ENCODE measurements around the gene GATB. TPM values are rescaled to one million over a fixed set of nuclear protein-coding genes. Genes with fewer than 3 reads are reported as not detected.

GATB gene
- polyA plus RNA-seq, 3 donors: 5.5 to 12.2 (median 9.0) TPM

DNA sequence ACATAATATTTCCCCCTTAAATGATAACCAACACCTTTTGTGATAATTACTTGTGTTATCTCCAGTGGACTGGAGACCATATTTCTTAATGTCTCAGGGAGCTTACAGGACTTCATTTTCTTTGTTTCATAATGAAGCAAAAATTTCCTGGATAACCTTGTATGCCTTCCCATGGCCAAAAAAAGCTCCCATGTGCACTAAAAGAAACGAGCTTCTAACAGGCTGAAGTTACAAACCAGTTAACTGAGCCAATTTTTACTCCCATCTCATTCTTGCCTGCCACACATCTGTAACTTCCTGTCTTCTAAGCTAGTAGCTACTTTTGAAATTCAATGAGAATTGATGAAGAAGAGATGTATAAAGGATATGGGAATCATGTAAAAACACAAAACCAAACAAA lies 32.8 kb downstream of the GATB start:
- intact Hi-C loops (cut with micrococcal nuclease): no loop called here
- no peak overlapping the region for H3K4me3 ChIP-seq (replicated peaks in 1 of 3; ENCODE audit: low read depth in 2 of 3, low read length in 3 of 3)
- no peak overlapping the region for H3K9ac ChIP-seq (ENCODE audit: insufficient read depth, low read length, poor library complexity, severe bottlenecking)
- TF ChIP-seq, protein P1, sequence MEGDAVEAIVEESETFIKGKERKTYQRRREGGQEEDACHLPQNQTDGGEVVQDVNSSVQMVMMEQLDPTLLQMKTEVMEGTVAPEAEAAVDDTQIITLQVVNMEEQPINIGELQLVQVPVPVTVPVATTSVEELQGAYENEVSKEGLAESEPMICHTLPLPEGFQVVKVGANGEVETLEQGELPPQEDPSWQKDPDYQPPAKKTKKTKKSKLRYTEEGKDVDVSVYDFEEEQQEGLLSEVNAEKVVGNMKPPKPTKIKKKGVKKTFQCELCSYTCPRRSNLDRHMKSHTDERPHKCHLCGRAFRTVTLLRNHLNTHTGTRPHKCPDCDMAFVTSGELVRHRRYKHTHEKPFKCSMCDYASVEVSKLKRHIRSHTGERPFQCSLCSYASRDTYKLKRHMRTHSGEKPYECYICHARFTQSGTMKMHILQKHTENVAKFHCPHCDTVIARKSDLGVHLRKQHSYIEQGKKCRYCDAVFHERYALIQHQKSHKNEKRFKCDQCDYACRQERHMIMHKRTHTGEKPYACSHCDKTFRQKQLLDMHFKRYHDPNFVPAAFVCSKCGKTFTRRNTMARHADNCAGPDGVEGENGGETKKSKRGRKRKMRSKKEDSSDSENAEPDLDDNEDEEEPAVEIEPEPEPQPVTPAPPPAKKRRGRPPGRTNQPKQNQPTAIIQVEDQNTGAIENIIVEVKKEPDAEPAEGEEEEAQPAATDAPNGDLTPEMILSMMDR (IDR thresholded peaks at IDR 0.05): no peak
- H3K27ac Mint-ChIP-seq: no peak overlapping the region
- H3K4me3 Mint-ChIP-seq: no peak overlapping the region
- H3K79me2 ChIP-seq (ENCODE audit: insufficient read depth, low read length): no peaks in the 10 kb centered on the region
- no peaks in the 10 kb centered on the region for H3K27me3 ChIP-seq (ENCODE audit: control insufficient read depth in 2 of 2, insufficient read depth in 2 of 2, low read length in 2 of 2)
- H3K4me1 ChIP-seq (ENCODE audit: control insufficient read depth in 1 of 2, insufficient read depth in 2 of 2, low read length in 2 of 2): no peaks in the 10 kb centered on the region
- peaks cover 14 to 19% of the 10 kb centered on the region in 2 donors for H3K36me3 Mint-ChIP-seq
- peaks cover 0 to under 1% of the 10 kb centered on the region in 2 donors for H3K36me3 ChIP-seq (replicated peaks in 1 of 2; ENCODE audit: control insufficient read depth in 1 of 2, insufficient read depth in 2 of 2, low read length in 2 of 2)
- no peak overlapping the region for H3K27ac ChIP-seq (ENCODE audit: low read depth in 1 of 2, low read length in 2 of 2)
- H3K9me3 ChIP-seq (replicated peaks in 1 of 2; ENCODE audit: control insufficient read depth in 1 of 2, insufficient read depth in 1 of 2, low read length in 2 of 2): no peaks in the 10 kb centered on the region
- no peak for DNase-seq
- WGBS (ENCODE audit: insufficient coverage): no CpG with 5 or more reads among the region's 1 CpG
- no peak overlapping the region for H3K4me2 ChIP-seq (replicated peaks; ENCODE audit: extremely low read depth, low read length, poor library complexity, severe bottlenecking)
- H4K20me1 ChIP-seq (ENCODE audit: insufficient read depth, low read length): no peaks in the 10 kb centered on the region
- no peak overlapping the region for H2AFZ ChIP-seq (ENCODE audit: insufficient read depth, low read depth, low read length, poor library complexity, severe bottlenecking)
- no peaks in the 10 kb centered on the region for H3K27me3 Mint-ChIP-seq (ENCODE audit: low read depth in 3 of 3)
- peaks cover 2 to 9% (median 3%) of the 10 kb centered on the region in 7 donors for H3K9me3 Mint-ChIP-seq
- H3K4me1 Mint-ChIP-seq: peaks cover 4% of the 10 kb centered on the region

DNA sequence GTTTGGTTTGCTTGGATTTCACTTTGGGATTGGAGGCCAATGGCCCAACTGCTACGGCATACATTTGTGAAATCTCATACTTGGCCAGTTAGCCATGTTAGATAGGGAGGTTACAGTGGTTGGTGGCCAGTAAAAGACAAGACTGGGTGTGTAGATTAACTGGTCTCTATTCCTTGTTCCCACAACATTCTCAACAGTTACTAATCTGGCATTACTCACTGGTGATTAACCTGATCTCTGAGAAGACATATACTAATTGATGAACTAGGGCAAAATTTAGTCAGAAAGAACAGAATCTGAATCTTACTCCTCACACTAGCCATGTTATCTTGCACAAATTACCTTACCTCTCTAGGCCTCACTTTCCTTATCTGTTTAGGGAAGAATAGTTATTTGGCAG lies 33.4 kb downstream of the GATB start:
- H3K4me3 Mint-ChIP-seq: no peak overlapping the region
- no peak overlapping the region for H3K27ac ChIP-seq (ENCODE audit: low read depth in 1 of 2, low read length in 2 of 2)
- H3K9me3 ChIP-seq (replicated peaks in 1 of 2; ENCODE audit: control insufficient read depth in 1 of 2, insufficient read depth in 1 of 2, low read length in 2 of 2): no peaks in the 10 kb centered on the region
- H3K4me3 ChIP-seq (replicated peaks in 1 of 3; ENCODE audit: low read depth in 2 of 3, low read length in 3 of 3): no peak overlapping the region
- TF ChIP-seq, protein P1 (IDR thresholded peaks at IDR 0.05): no peak
- H3K79me2 ChIP-seq (ENCODE audit: insufficient read depth, low read length): no peaks in the 10 kb centered on the region
- intact Hi-C loops (cut with micrococcal nuclease): no loop called here
- H3K4me1 Mint-ChIP-seq: peaks cover 4% of the 10 kb centered on the region
- peaks cover 0 to 7% of the 10 kb centered on the region in 2 donors for H3K36me3 ChIP-seq (replicated peaks in 1 of 2; ENCODE audit: control insufficient read depth in 1 of 2, insufficient read depth in 2 of 2, low read length in 2 of 2)
- no peaks in the 10 kb centered on the region for H3K27me3 ChIP-seq (ENCODE audit: control insufficient read depth in 2 of 2, insufficient read depth in 2 of 2, low read length in 2 of 2)
- peaks cover 16% of the 10 kb centered on the region in 2 donors for H3K36me3 Mint-ChIP-seq
- peaks cover 0 to 9% (median 3%) of the 10 kb centered on the region in 7 donors for H3K9me3 Mint-ChIP-seq
- no peak overlapping the region for H3K27ac Mint-ChIP-seq
- no peak overlapping the region for H3K9ac ChIP-seq (ENCODE audit: insufficient read depth, low read length, poor library complexity, severe bottlenecking)
- no peak overlapping the region for H3K4me2 ChIP-seq (replicated peaks; ENCODE audit: extremely low read depth, low read length, poor library complexity, severe bottlenecking)
- H4K20me1 ChIP-seq (ENCODE audit: insufficient read depth, low read length): no peaks in the 10 kb centered on the region
- H2AFZ ChIP-seq (ENCODE audit: insufficient read depth, low read depth, low read length, poor library complexity, severe bottlenecking): no peak overlapping the region
- no peaks in the 10 kb centered on the region for H3K4me1 ChIP-seq (ENCODE audit: control insufficient read depth in 1 of 2, insufficient read depth in 2 of 2, low read length in 2 of 2)
- DNase-seq: no peak
- no peaks in the 10 kb centered on the region for H3K27me3 Mint-ChIP-seq (ENCODE audit: low read depth in 3 of 3)
- WGBS (ENCODE audit: insufficient coverage): no CpG with 5 or more reads among the region's 1 CpG

Measured in CD14-positive monocyte (primary cell).